Uterus (tissue), 4 donors: ENCODE results near the gene ADAMTSL1. TPM values are rescaled to one million over a fixed set of nuclear protein-coding genes. Genes with fewer than 3 reads are reported as not detected.
"Not testable (repeated sequence)": the region's sequence is repeated elsewhere in the genome, so short reads cannot be mapped to it uniquely, and the experiment has no call there.

ENCODE experiments used
- DNase-seq, 2 donors: peaks; one replicate each; pipeline ENCODE4 v3.0.0-alpha.2; 2019 to 2020
- H3K27ac ChIP-seq, 2 donors: fragments of 200-600 bp; sonication (generic); 1 replicate in 1 of 2; 2 replicates in 1 of 2; pipeline ENCODE4 v1.5.1; 2016 to 2018
- H3K27me3 ChIP-seq, 2 donors: fragments of 200-600 bp; sonication (generic); one replicate each; pipeline ENCODE4 v1.5.1; 2018 to 2019; ENCODE audit warnings: control low read depth in 1 of 2
- H3K36me3 ChIP-seq, 2 donors: fragments of 200-600 bp; sonication (generic); one replicate each; pipeline ENCODE4 v1.5.1; 2019; ENCODE audit warnings: control low read depth in 1 of 2
- H3K4me1 ChIP-seq, 2 donors: fragments of 200-600 bp; sonication (generic); one replicate each; pipeline ENCODE4 v1.5.1; 2018 to 2019; ENCODE audit warnings: control low read depth in 1 of 2
- H3K4me3 ChIP-seq, 2 donors: fragments of 200-600 bp; sonication (generic); 1 replicate in 1 of 2; 2 replicates in 1 of 2; pipeline ENCODE4 v1.5.1; 2018 to 2019; ENCODE audit warnings: mild to moderate bottlenecking in 1 of 2
- H3K9me3 ChIP-seq, 2 donors: fragments of 200-600 bp; sonication (generic); one replicate each; pipeline ENCODE4 v1.5.1; 2019; ENCODE audit warnings: control low read depth in 1 of 2
- POLR2A ChIP-seq, 2 donors: fragments of 450-650 bp; IDR thresholded peaks; one replicate each; pipeline ENCODE4 v1.6.1; 2016; ENCODE audit warnings: antibody characterized with exemption in 2 of 2, mild to moderate bottlenecking in 1 of 2, moderate library complexity in 1 of 2
- intact Hi-C: fragments of 100-400 bp; cut with DNase I; formaldehyde crosslinking; loops from one replicate; pipeline ENCODE4 v1.15.1; 2023; ENCODE audit warnings: low total_unique reads
- total RNA-seq, 4 donors: library from RNA; depleted of rRNA in 3 of 4; stranded (reverse); fragments of >200 nt in 3 of 4; gene quantifications; one replicate each; pipeline versions ENCODE4 v1.1.0 to v1.2.4, GENCODE V29; 2014 to 2023
- TF ChIP-seq, protein P1 (sequence below), 4 experiments: fragments of 200-600 bp in 2 of 4; fragments of 450-650 bp in 2 of 4; sonication (generic) in 2 of 4; IDR thresholded peaks; one replicate each; pipeline ENCODE4 v1.5.1; 2016 to 2019; ENCODE audit warnings: antibody characterized with exemption in 4 of 4, mild to moderate bottlenecking in 2 of 4, moderate library complexity in 1 of 4
- donor health status: DM: yes; HTN: yes; CAD: no.

The ADAMTSL1 gene
- total RNA-seq, 4 donors from 2014 or later, result 30.0 to 186 (median 138) TPM

DNA sequence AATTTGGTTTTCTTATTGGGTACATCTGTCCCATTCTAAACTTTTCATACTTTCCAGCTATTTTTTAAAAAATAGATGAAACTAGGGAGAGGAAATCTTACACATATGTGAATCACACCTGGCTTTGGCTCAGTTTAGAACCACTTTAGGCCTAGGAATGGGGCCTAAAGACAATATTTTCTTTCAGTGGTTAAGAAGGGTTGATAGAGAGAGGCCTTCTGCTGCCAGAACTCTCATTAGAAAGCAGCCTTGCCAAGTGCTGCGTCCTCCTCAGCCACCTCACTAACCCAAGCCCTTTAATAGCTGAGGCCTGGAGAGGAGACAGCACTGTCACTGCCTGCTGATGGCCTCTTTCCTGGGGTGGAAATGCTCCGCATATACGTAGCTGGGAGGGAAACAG, 391.6 kb downstream of the ADAMTSL1 start:
- no peaks in the 10 kb centered on the region for H3K36me3 ChIP-seq
- intact Hi-C loops, result no loop called here
- no peak for DNase-seq
- H3K27me3 ChIP-seq, result no peaks in the 10 kb centered on the region
- H3K27ac ChIP-seq, result peak overlapping the region in 1 of 2 donors; percentile 29
- TF ChIP-seq, protein P1, sequence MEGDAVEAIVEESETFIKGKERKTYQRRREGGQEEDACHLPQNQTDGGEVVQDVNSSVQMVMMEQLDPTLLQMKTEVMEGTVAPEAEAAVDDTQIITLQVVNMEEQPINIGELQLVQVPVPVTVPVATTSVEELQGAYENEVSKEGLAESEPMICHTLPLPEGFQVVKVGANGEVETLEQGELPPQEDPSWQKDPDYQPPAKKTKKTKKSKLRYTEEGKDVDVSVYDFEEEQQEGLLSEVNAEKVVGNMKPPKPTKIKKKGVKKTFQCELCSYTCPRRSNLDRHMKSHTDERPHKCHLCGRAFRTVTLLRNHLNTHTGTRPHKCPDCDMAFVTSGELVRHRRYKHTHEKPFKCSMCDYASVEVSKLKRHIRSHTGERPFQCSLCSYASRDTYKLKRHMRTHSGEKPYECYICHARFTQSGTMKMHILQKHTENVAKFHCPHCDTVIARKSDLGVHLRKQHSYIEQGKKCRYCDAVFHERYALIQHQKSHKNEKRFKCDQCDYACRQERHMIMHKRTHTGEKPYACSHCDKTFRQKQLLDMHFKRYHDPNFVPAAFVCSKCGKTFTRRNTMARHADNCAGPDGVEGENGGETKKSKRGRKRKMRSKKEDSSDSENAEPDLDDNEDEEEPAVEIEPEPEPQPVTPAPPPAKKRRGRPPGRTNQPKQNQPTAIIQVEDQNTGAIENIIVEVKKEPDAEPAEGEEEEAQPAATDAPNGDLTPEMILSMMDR (IDR thresholded peaks at IDR 0.05), result no peak
- TF ChIP-seq POLR2A (IDR thresholded peaks at IDR 0.05), result no peak
- peaks cover 0 to 12% of the 10 kb centered on the region in 2 donors for H3K4me1 ChIP-seq
- peaks cover 0 to 7% of the 10 kb centered on the region in 2 donors for H3K9me3 ChIP-seq
- H3K4me3 ChIP-seq, result no peak overlapping the region

DNA sequence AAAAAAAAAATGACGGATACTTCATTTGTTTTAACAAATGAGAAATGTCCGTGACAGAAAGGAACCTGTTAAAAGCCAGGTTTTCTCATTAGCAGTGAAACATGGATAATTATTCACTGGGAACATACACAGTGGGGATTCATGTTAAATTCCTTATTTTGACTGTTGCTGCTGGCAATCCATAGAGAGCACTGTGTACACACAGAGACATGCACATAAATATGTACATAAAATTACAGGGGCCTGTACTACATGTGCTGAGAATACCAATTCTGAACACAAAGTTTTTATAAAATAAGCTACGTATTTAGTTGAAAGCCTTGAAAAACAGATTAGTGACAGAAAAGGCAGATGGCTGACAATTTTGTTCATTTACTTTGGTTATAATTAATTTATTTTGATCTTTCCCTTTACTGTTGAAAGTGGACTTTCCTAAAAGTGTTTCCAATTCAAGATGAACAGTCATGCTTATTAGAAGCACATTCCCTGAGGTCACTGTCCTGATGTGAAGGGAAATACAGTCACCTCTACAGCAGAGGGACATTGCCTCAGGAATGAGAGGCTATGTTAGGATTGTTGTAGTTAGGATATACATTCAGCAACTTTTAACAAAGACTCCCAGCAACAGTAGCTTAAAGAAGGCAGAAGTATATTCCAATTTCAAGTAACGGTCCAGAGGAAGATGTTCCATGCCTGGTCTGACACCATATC, 392.3 kb downstream of the ADAMTSL1 start:
- no peak for DNase-seq
- peaks cover 0 to 12% of the 10 kb centered on the region in 2 donors for H3K4me1 ChIP-seq
- H3K9me3 ChIP-seq, result peaks cover 0 to 7% of the 10 kb centered on the region in 2 donors
- no peak overlapping the region for H3K27ac ChIP-seq
- no peak for TF ChIP-seq POLR2A (IDR thresholded peaks at IDR 0.05)
- TF ChIP-seq, protein P1 (IDR thresholded peaks at IDR 0.05), result no peak
- no peaks in the 10 kb centered on the region for H3K27me3 ChIP-seq
- H3K4me3 ChIP-seq, result no peak overlapping the region
- intact Hi-C loops, result no loop called here
- H3K36me3 ChIP-seq, result no peaks in the 10 kb centered on the region

DNA sequence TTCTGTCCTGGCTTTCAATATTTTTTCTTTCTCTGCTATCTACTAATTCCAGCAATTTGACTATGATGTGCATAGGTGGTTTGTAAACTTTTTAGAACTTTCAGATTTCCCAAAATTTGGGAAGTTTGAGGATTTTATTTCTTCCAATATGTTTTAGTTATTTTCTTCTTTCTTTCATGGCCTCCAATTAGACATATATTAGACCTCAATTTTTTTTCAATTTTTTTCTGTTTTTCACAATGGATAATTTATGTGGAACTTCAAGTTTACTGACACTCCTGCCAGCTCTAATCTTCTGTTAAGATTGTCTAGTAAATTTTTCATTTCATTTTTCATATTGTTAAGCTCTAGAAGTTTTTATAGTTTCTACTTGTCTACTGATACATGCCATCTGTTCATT, 395.8 kb downstream of the ADAMTSL1 start:
- Histone ChIP-seq H3K4me3 (no peak overlapping the region), H3K27me3 (no peaks in the 10 kb centered on the region), H3K9me3 (peaks cover 0 to 7% of the 10 kb centered on the region in 2 donors), H3K4me1 (no peaks in the 10 kb centered on the region), H3K27ac (no peak overlapping the region), H3K36me3 (no peaks in the 10 kb centered on the region)
- TF ChIP-seq, protein P1 (IDR thresholded peaks at IDR 0.05), result no peak
- TF ChIP-seq POLR2A (IDR thresholded peaks at IDR 0.05), result no peak
- intact Hi-C loops, result no loop called here
- no peak for DNase-seq

DNA sequence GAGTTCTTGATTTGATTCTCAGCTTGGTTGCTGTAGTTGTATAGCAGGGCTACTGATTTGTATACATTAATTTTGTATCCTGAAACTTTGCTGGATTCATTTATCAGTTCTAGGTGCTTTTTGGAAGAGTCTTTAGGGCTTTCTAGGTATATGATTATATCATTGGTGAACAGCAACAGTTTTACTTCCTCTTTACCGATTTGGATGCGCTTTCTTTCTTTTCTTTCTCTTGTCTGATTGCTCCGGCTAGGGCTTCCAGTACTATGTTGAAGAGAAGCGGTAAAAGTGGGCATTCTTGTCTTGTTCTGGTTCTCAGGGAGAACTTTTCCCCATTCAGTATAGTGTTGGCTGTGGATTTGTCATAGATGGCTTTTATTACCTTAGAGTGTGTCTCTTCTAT, 400.1 kb downstream of the ADAMTSL1 start:
- Histone ChIP-seq H3K9me3 (peaks cover 0 to 7% of the 10 kb centered on the region in 2 donors), H3K36me3 (no peaks in the 10 kb centered on the region), H3K27ac (no peak overlapping the region), H3K4me3 (no peak overlapping the region), H3K4me1 (no peaks in the 10 kb centered on the region), H3K27me3 (no peaks in the 10 kb centered on the region)
- no peak for DNase-seq
- intact Hi-C loops, result no loop called here
- TF ChIP-seq, protein P1 (IDR thresholded peaks at IDR 0.05), result no peak
- TF ChIP-seq POLR2A (IDR thresholded peaks at IDR 0.05), result no peak

DNA sequence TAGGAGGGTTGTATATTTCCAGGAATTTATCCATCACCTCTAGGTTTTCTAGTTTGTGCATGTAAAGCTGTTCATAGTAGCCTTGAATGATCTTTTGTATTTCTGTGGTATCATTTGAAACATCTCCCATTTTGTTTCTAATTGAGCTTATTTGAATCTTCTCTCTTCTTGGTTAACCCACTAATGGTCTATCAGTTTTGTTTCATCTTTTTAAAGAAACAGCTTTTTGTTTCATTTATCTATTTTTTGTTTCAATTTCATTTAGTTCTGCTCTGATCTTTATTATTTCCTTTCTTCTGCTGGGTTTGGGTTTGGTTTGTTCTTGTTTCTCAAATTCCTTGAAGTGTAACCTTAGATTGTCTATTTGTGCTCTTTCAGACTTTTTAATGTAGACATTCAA, 401.0 kb downstream of the ADAMTSL1 start:
- not testable (repeated sequence) for H3K4me3 ChIP-seq

More for the DNA sequence above, 401.0 kb downstream of the ADAMTSL1 start:
- H3K27ac ChIP-seq, DNase-seq, H3K27me3 ChIP-seq, H3K36me3 ChIP-seq, H3K4me1 ChIP-seq, H3K9me3 ChIP-seq, intact Hi-C loops: not testable (repeated sequence)
